Natural killer cell treated with Interleukin-12 subunit alpha and Interleukin-12 subunit beta and Interleukin-15 and Interleukin-18, amount 100 ng/mL, for 72 hours (primary cell): ENCODE measurements around the gene SPATA24. TPM values are rescaled to one million over a fixed set of nuclear protein-coding genes. Genes with fewer than 3 reads are reported as not detected.
A peak's percentile ranks its signal among the peaks of the same experiment; 100 is the strongest.

Experiments
- ATAC-seq, 2 donors: fragments of 150-1000 bp; cut with Tn5 transposase in 1 of 2; sonication (Bioruptor Pico), chemical (Tn5 transposase) in 1 of 2; 2 replicates each; pipeline ENCODE4 v1.10.0; 2021
- DNase-seq: peaks from one replicate; pipeline ENCODE4 v3.0.0; 2022; ENCODE audit warnings: low spot score
- H3K27ac Mint-ChIP-seq, 2 donors: 1 replicate in 1 of 2; 2 replicates in 1 of 2; pipeline ENCODE4 v1.8.0; 2022; ENCODE audit warnings: mixed read lengths in 2 of 2, mild to moderate bottlenecking in 1 of 2, moderate library complexity in 1 of 2
- H3K27me3 Mint-ChIP-seq, 2 donors: 1 replicate in 1 of 2; 2 replicates in 1 of 2; pipeline ENCODE4 v1.8.0; 2022; ENCODE audit warnings: mixed read lengths in 2 of 2
- H3K36me3 Mint-ChIP-seq: one replicate; pipeline ENCODE4 v1.8.0; 2022; ENCODE audit warnings: mixed read lengths
- H3K4me1 Mint-ChIP-seq, 2 donors: 1 replicate in 1 of 2; 2 replicates in 1 of 2; pipeline ENCODE4 v1.8.0; 2022; ENCODE audit warnings: low read depth in 2 of 2, mixed read lengths in 2 of 2, mild to moderate bottlenecking in 1 of 2
- H3K4me3 Mint-ChIP-seq: one replicate; pipeline ENCODE4 v1.8.0; 2022; ENCODE audit warnings: mixed read lengths
- H3K9me3 Mint-ChIP-seq: 2 replicates; pipeline ENCODE4 v1.8.0; 2022; ENCODE audit warnings: mixed read lengths
- total RNA-seq, 2 donors: library from RNA; stranded (reverse); gene quantifications; one replicate each; pipeline ENCODE4 v1.2.3, GENCODE V29; 2022

Gene SPATA24
- total RNA-seq, 2 donors from 2014 or later = 6.4 to 7.2 TPM

DNA sequence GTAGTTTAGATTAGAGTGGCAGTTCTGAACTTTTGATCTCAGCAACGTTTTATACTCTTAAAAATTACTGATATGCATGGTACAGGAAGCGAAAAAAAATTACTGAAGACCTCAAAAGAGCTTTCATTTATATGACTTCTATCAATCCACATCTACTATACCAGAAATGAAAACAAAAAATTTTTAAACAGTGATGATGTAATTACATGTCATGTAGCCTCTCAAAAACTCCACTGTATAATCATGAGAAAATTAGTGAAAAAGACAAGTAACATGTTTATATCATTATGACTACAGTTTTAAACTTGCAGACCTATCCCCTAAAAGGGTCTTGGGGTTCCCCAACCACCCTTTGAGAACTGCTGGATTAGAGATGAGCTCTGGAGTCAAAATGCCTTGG is 26.1 kb upstream of the SPATA24 start:
- Mint-ChIP-seq H3K36me3 (peaks cover 8% of the 10 kb centered on the region), H3K4me1 (no peaks in the 10 kb centered on the region), H3K9me3 (no peaks in the 10 kb centered on the region), H3K27ac (no peak overlapping the region), H3K27me3 (no peaks in the 10 kb centered on the region), H3K4me3 (no peak overlapping the region)
- DNase-seq (no peak), ATAC-seq (no peak)

DNA sequence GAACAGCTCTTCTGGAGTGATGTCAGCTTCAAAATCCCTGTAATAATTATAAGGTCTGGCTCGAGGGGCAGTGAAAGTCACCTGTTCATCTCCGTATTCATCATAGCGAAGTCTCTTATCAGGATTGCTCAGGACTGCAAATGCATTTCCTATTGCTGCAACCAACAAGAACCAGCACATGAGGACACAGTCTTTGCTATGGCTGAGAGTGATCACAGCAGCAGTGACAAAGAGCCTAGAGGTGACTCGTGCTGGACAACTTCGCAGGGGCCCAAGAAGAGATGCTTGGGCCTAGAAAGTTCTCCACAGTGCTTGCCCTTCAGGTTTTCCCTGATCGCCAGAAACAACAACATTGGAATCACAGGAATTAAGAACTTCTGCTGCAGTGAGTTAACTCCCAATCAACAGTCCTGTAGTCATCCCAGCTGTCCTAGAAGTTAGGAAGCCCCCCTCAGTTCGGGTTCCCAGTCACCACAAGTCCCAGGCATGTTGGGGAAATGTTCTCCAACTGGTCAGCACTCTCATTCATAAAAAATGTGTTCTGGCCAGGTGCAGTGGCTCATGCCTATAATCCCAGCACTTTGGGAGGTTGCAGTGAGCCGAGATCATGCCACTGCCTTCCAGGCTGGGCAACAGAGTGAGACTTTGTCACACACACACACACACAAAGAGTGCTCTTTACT is 22.5 kb upstream of the SPATA24 start:
- no peak overlapping the region for H3K4me3 Mint-ChIP-seq
- H3K27ac Mint-ChIP-seq = no peak overlapping the region
- DNase-seq = no peak
- H3K27me3 Mint-ChIP-seq = no peaks in the 10 kb centered on the region
- no peak for ATAC-seq
- no peaks in the 10 kb centered on the region for H3K9me3 Mint-ChIP-seq
- peaks cover 11% of the 10 kb centered on the region for H3K36me3 Mint-ChIP-seq
- peaks cover 5 to 7% of the 10 kb centered on the region in 2 donors for H3K4me1 Mint-ChIP-seq

DNA sequence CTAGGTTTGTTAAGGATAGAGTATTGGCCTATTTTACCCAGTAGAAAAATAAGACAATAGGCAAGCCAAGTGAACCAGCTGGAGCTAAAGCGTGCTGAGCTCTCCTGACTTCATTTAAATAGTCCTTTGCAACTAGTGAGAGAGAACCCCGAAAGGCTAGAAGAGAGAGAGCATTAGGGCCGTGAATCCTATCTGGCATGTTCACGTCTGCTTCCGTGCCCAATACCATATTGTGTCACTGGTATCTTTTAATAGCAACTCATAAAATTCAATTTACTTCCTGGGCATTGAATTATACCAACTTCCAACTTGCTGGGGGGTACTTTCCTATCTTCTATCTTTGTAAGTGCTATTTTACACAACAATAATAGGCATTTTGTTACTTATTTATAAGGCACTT is 21.6 kb upstream of the SPATA24 start:
- Mint-ChIP-seq H3K27ac (no peak overlapping the region), H3K9me3 (no peaks in the 10 kb centered on the region), H3K4me3 (no peak overlapping the region), H3K36me3 (peaks cover 11% of the 10 kb centered on the region), H3K27me3 (no peaks in the 10 kb centered on the region), H3K4me1 (peaks cover 5 to 7% of the 10 kb centered on the region in 2 donors)
- no peak for DNase-seq
- no peak for ATAC-seq

DNA sequence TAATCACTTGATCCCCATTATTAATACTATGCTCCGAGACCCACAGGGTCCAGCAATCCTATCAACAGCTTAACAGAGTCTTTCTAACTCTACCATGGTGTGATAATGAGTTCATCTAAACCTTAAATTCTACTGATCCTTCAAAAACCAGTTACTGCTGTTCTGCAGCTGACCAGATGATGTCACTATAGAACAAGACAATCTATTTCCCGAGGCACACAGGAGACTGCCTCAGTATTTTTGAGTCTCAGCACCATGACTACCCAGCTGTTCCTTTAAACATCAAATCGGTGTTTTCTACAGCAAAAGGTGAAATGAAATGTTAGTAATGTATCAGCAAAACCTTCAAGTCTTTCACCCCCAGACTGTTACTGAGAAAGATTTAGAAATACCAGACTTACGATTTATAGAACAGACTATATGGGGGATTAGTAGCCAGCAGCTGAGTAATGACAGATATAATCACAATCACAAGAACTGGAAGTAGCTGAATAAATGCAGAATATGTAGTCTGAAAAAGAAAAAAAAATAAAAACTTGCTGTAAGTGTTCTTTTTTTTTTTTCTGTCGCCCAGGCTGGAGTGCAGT is 18.5 kb upstream of the SPATA24 start:
- Mint-ChIP-seq H3K36me3 (peaks cover 6% of the 10 kb centered on the region), H3K27me3 (no peaks in the 10 kb centered on the region), H3K9me3 (no peaks in the 10 kb centered on the region), H3K27ac (no peak overlapping the region), H3K4me1 (peaks cover 5 to 7% of the 10 kb centered on the region in 2 donors), H3K4me3 (no peak overlapping the region)
- ATAC-seq = peak; percentile 82 to 86
- peak; percentile 78 for DNase-seq

DNA sequence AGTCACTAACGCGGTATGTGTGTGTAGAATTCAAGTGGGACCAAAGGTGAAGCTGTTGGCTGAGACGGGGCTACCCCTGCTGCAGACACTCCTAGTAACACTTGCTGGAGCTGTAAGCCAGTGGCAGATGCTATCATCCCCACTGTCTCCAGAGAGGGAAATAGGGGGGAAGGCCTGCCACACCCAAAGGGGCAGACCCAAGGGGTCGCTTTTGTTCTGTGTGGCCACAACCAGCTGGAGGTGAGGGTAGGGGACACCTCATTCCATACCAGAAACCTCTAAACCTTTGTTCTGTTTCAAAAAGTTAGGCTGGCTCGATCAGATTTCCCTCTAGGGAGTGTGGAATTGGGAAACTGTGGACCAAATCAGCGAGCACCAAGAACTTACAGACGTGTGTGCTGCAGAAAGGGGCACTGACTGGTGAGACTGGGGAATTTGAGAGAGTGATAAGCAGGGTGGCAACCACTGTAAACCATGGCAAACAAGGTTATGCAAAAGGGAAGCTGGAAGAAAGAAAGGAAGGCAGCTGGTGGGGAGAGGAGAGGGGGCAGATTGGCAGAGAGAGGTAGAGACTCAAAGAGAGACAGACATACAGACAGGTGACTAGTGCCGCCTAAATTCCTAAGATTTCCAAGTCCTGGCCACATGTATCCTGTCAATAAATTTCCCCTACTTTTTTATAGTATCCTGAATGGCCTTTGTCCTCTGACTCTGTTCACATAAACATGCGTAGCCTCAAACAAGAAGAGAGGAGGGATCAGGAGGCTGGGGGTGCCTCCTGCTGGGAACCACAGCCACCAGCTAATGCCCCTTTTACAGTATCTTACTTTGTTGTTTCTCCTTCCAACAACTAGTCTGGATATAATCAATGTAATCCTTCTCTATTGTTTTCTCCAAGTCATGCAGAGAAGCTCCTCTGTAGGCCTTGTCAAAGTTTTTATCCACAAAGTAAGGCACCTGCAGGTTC is 15.6 kb upstream of the SPATA24 start:
- no peak for ATAC-seq
- no peak for DNase-seq
- Mint-ChIP-seq H3K36me3 (no peaks in the 10 kb centered on the region), H3K9me3 (no peaks in the 10 kb centered on the region), H3K27ac (no peak overlapping the region), H3K27me3 (no peaks in the 10 kb centered on the region), H3K4me1 (peaks cover 8 to 23% of the 10 kb centered on the region in 2 donors), H3K4me3 (no peak overlapping the region)

DNA sequence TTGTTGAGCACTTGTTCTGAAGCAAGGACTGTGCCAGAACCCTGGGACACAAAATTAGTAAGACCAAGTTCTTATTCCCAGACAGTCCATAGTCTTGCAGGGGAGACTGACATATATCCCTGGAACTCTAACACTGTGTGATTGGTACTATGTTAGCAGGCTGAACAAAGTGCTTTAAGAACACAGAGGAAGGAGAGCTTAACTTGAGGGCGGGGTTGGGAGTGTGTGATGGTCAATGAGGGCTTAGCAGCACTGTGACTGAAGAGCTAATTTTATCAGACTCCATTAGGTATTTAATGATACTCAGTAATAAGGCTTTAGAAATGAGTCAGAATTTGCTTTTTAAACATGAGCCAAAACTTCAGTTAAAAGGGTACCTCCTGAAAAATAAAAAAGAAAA is 14.9 kb upstream of the SPATA24 start:
- Mint-ChIP-seq H3K4me3 (no peak overlapping the region), H3K27me3 (no peaks in the 10 kb centered on the region), H3K9me3 (no peaks in the 10 kb centered on the region), H3K36me3 (no peaks in the 10 kb centered on the region), H3K27ac (no peak overlapping the region), H3K4me1 (peaks cover 8 to 23% of the 10 kb centered on the region in 2 donors)
- no peak for ATAC-seq
- no peak for DNase-seq

DNA sequence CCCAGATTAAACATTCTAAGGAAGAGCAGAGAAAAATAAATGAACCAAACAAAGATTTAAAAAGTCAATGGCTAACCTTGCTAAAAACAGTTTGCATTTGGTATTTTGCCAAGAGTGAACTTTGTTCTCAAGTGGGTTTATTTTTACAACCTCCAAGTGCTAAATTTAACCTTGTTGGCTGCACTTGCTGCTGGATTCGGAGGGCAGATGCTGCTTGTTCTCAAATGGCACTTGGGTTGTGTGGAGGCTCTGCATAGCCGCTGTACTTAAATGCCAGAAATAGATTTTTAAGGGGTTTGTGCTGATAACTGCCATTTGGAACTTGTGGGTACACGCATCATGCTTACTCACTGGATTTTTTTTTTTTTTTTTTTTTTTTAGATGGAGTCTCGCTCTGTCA is 13.3 kb upstream of the SPATA24 start:
- H3K9me3 Mint-ChIP-seq = no peaks in the 10 kb centered on the region
- H3K36me3 Mint-ChIP-seq = no peaks in the 10 kb centered on the region
- ATAC-seq = no peak

DNA sequence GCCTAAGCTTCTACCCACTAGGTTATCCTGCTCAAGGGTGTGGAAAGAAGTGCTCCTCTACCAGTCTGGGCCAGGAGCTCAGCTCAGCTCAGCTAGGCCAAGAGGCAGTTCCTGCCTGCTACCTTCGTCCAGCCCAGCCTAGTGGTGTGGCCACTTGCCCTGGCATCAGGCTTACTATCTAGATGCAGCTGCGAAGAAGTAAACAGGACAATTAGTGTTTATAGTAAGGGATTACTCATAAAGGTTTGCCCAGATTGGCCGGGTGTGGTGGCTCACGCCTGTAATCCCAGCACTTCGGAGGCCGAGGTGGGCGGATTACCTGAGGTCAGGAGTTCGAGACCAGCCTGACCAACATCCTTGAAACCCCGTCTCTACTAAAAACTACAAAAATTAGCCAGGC is 12.8 kb upstream of the SPATA24 start:
- H3K4me3 Mint-ChIP-seq = peak overlapping the region; percentile 58
- H3K4me1 Mint-ChIP-seq = peaks cover 3 to 17% of the 10 kb centered on the region in 2 donors
- ATAC-seq = no peak
- no peaks in the 10 kb centered on the region for H3K27me3 Mint-ChIP-seq
- no peaks in the 10 kb centered on the region for H3K9me3 Mint-ChIP-seq
- no peaks in the 10 kb centered on the region for H3K36me3 Mint-ChIP-seq
- H3K27ac Mint-ChIP-seq = peak overlapping the region; percentile 78 to 82
- no peak for DNase-seq

More for the DNA sequence above, 13.3 kb upstream of the SPATA24 start:
- no peaks in the 10 kb centered on the region for H3K27me3 Mint-ChIP-seq
- peaks cover 4 to 19% of the 10 kb centered on the region in 2 donors for H3K4me1 Mint-ChIP-seq
- no peak overlapping the region for H3K4me3 Mint-ChIP-seq
- no peak for DNase-seq
- H3K27ac Mint-ChIP-seq = peak overlapping the region in 1 of 2 donors; percentile 78

DNA sequence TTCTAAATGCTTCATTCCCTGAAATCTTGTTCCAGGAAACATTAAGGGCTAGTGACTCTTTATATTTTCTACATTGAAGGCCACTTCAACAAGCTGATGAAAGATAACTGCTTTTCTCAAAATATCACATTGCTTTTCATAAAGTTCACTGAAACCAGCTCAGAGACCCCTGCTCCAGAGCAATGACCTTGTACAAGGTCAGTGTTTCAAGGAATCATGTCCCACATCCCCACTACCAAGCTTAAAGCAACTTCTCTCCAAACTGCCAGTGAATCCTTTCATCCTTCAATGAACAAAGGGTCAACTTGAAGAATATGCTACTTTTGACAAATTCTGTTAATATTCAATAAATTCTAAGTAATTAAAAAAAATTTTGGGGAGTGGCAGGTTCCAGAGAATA is 12.0 kb upstream of the SPATA24 start:
- no peaks in the 10 kb centered on the region for H3K9me3 Mint-ChIP-seq
- H3K36me3 Mint-ChIP-seq = no peaks in the 10 kb centered on the region
- ATAC-seq (peak; percentile 26 to 34), DNase-seq (no peak)
- no peaks in the 10 kb centered on the region for H3K27me3 Mint-ChIP-seq
- H3K4me3 Mint-ChIP-seq = peak overlapping the region; percentile 58
- H3K4me1 Mint-ChIP-seq = peaks cover 3 to 17% of the 10 kb centered on the region in 2 donors
- peak overlapping the region; percentile 78 to 82 for H3K27ac Mint-ChIP-seq

DNA sequence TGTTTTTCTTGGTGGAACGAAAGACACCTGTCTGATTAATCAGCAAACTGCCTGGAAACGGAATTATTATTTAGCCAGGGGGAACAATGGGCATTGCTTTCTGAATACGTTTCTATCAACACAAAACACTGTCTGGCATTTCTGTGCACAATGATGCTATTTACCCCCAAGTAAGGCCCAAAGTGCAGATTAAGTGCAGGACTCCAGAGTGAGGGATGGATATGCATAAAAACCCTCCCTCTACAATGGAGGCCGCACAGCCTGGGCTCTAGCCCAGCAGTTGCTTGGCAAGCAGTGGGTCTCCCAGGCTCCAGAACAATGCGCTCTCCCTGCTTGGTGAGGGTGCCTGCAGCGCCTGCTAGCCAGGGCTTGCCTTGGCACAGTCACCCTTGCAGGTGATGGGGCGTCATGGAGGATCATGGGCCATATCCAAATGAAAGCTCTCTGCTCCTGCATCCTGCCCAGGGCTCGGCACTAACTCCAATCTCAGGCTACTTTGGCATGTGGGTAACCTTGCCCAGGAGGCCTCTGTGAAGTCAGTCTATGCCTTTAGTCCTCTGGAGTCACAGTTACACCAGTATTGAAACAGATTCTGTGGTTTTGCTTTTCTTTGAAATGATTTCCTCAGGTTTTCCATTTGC is 11.5 kb upstream of the SPATA24 start:
- Mint-ChIP-seq H3K36me3 (no peaks in the 10 kb centered on the region), H3K27me3 (no peaks in the 10 kb centered on the region), H3K9me3 (no peaks in the 10 kb centered on the region), H3K27ac (peak overlapping the region; percentile 78 to 82), H3K4me1 (peaks cover 3 to 17% of the 10 kb centered on the region in 2 donors), H3K4me3 (peak overlapping the region; percentile 58)
- no peak for DNase-seq
- ATAC-seq = peak; percentile 74 to 82

DNA sequence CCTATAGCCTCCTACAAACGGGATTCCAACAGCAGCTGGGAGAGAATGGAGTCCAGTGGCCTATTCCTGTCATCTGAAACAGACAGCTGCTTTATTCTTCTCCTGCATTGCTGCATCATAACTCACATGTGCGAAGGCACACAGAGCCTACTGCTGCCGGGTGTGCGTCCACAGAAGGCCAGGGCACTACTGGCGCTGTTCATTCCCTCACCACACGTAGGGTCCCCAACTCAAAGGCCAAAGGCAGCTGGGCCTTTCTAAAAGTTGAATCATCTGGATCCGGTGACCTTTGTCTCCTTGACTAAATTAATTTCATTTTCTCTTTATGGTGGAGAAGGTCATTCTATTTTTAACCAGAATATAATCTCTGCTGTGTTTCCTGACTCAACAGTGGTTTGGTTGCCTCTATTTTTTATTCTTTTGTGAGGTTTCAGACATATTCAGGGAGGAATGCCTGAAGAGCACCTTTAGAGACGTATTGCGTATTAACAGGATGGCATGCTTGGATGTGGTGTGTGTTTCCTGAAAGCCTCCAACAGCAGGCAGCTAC is 10.8 kb upstream of the SPATA24 start:
- H3K4me3 Mint-ChIP-seq = peak overlapping the region; percentile 58
- peak overlapping the region; percentile 78 to 82 for H3K27ac Mint-ChIP-seq
- no peaks in the 10 kb centered on the region for H3K27me3 Mint-ChIP-seq
- DNase-seq = no peak
- no peaks in the 10 kb centered on the region for H3K36me3 Mint-ChIP-seq
- peaks cover 3 to 17% of the 10 kb centered on the region in 2 donors for H3K4me1 Mint-ChIP-seq
- ATAC-seq = no peak
- H3K9me3 Mint-ChIP-seq = no peaks in the 10 kb centered on the region

DNA sequence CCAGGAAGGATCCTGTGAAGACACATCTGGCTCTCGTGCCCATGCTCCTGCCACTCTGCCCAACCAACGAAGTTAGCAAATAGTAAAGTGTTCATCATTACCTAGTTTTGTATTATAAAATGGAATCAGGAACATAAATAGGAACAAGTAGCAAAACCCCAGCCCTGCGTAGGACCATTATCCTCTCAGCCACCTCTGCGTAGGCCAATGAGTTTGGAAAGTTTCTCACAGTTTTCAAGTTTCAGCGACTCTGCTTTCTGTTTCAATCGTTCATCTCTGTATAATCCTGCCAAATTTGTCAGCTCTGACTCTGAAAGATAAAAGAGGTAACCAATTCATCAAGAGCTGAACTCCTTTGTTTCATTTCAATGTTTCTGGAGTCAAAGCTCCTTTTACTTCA is 10.1 kb upstream of the SPATA24 start:
- Mint-ChIP-seq H3K4me3 (no peak overlapping the region), H3K9me3 (no peaks in the 10 kb centered on the region), H3K27me3 (no peaks in the 10 kb centered on the region), H3K36me3 (no peaks in the 10 kb centered on the region), H3K4me1 (peaks cover 3 to 17% of the 10 kb centered on the region in 2 donors), H3K27ac (peak overlapping the region; percentile 58 to 78)
- ATAC-seq (no peak), DNase-seq (no peak)

DNA sequence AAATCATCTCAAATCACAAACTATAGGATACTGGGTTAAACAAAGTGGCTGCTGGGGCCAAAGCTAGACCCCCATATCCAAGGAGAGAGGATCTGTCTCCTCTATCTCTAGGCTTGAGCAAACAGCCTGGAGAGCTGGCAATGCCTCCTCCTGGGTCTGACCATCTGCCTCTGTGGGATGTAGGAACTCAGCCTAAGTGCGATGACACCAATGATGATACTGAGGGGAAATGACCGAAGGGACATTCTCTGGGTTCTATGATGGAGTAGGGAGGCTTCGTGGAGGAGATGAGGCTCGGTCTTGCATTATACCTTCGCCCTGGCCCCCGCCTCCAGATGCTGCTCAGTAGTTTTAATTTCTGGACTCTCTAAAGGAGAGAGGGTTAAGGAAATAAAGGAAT is 9.3 kb upstream of the SPATA24 start:
- Mint-ChIP-seq H3K4me3 (no peak overlapping the region), H3K9me3 (no peaks in the 10 kb centered on the region), H3K36me3 (no peaks in the 10 kb centered on the region), H3K4me1 (peaks cover 3 to 17% of the 10 kb centered on the region in 2 donors), H3K27me3 (no peaks in the 10 kb centered on the region), H3K27ac (peak overlapping the region; percentile 58 to 78)
- DNase-seq = no peak
- no peak for ATAC-seq
